GM23338 (cell line): ENCODE data around the gene NUDT16.

Source experiments
- CREB1 ChIP-seq: fragments of 250-450 bp; sonication (Bioruptor Pico); IDR thresholded peaks from 2 replicates; pipeline ENCODE4 v1.5.0; 2020; ENCODE audit warnings: low read depth, mild to moderate bottlenecking, moderate library complexity
- EZH2 ChIP-seq: fragments of 200-600 bp; sonication (generic); IDR thresholded peaks from one replicate; pipeline ENCODE4 v1.8.0; 2017; ENCODE audit warnings: antibody characterized with exemption, mild to moderate bottlenecking, low read depth; ENCODE audit not compliant: unreplicated experiment
- EZH2phosphoT487 ChIP-seq: fragments of 200-600 bp; sonication (generic); IDR thresholded peaks from one replicate; pipeline ENCODE4 v1.8.1; 2018; ENCODE audit warnings: antibody characterized with exemption; ENCODE audit not compliant: unreplicated experiment
- JUNB ChIP-seq: IDR thresholded peaks from one replicate; pipeline ENCODE4 v1.6.1; 2016; ENCODE audit warnings: antibody characterized with exemption; ENCODE audit not compliant: unreplicated experiment
- POLR2AphosphoS5 ChIP-seq: IDR thresholded peaks from 2 replicates; pipeline ENCODE4 v1.6.1; 2016; ENCODE audit warnings: antibody characterized with exemption, low read depth
- STAT1 ChIP-seq: IDR thresholded peaks from one replicate; pipeline ENCODE4 v1.6.1; 2016; ENCODE audit warnings: antibody characterized with exemption; ENCODE audit not compliant: unreplicated experiment
- ZNF114 ChIP-seq: fragments of 250-450 bp; sonication (Bioruptor Pico); IDR thresholded peaks from 2 replicates; pipeline ENCODE4 v1.5.0; 2020; ENCODE audit warnings: mild to moderate bottlenecking, moderate library complexity
- TF ChIP-seq, protein P1 (sequence below), 2 experiments: fragments of 200-600 bp in 1 of 2; sonication (generic) in 1 of 2; conservative IDR thresholded peaks; 2 replicates each; pipeline versions ENCODE4 v1.5.1 to v1.6.1; 2016 to 2017; ENCODE audit warnings: antibody characterized with exemption in 2 of 2, low read depth in 2 of 2, mild to moderate bottlenecking in 2 of 2, moderate library complexity in 1 of 2
- TF ChIP-seq, protein P2 (sequence below): IDR thresholded peaks from one replicate; pipeline ENCODE4 v1.6.1; 2018; ENCODE audit warnings: antibody characterized with exemption; ENCODE audit not compliant: unreplicated experiment

DNA sequence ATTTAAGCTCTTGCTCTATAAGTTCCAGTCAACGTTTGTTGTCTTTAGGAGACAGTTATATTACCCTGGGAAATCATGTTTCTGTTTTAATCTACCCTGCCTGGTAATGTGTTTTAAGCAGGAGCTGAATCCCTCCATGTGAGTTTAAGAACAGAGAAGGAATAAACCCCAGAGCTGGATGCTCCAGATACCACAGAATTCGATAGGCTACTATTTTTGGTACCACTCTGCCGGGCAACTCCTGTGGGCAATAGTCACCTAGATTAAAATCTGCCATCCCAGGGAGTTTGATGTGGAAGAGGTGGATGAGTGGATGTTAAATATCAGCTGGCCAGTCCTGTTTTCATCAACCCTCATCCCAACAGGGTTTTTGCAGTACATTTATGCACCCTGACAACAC lies 20.4 kb downstream of the NUDT16 start:
- TF ChIP-seq, protein P1, sequence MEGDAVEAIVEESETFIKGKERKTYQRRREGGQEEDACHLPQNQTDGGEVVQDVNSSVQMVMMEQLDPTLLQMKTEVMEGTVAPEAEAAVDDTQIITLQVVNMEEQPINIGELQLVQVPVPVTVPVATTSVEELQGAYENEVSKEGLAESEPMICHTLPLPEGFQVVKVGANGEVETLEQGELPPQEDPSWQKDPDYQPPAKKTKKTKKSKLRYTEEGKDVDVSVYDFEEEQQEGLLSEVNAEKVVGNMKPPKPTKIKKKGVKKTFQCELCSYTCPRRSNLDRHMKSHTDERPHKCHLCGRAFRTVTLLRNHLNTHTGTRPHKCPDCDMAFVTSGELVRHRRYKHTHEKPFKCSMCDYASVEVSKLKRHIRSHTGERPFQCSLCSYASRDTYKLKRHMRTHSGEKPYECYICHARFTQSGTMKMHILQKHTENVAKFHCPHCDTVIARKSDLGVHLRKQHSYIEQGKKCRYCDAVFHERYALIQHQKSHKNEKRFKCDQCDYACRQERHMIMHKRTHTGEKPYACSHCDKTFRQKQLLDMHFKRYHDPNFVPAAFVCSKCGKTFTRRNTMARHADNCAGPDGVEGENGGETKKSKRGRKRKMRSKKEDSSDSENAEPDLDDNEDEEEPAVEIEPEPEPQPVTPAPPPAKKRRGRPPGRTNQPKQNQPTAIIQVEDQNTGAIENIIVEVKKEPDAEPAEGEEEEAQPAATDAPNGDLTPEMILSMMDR (conservative IDR thresholded peaks at IDR 0.05; ENCODE audit: low read depth in 2 of 2): no peak
- no peak for TF ChIP-seq EZH2
- TF ChIP-seq POLR2AphosphoS5: no peak
- no peak for TF ChIP-seq EZH2phosphoT487
- TF ChIP-seq, protein P2, sequence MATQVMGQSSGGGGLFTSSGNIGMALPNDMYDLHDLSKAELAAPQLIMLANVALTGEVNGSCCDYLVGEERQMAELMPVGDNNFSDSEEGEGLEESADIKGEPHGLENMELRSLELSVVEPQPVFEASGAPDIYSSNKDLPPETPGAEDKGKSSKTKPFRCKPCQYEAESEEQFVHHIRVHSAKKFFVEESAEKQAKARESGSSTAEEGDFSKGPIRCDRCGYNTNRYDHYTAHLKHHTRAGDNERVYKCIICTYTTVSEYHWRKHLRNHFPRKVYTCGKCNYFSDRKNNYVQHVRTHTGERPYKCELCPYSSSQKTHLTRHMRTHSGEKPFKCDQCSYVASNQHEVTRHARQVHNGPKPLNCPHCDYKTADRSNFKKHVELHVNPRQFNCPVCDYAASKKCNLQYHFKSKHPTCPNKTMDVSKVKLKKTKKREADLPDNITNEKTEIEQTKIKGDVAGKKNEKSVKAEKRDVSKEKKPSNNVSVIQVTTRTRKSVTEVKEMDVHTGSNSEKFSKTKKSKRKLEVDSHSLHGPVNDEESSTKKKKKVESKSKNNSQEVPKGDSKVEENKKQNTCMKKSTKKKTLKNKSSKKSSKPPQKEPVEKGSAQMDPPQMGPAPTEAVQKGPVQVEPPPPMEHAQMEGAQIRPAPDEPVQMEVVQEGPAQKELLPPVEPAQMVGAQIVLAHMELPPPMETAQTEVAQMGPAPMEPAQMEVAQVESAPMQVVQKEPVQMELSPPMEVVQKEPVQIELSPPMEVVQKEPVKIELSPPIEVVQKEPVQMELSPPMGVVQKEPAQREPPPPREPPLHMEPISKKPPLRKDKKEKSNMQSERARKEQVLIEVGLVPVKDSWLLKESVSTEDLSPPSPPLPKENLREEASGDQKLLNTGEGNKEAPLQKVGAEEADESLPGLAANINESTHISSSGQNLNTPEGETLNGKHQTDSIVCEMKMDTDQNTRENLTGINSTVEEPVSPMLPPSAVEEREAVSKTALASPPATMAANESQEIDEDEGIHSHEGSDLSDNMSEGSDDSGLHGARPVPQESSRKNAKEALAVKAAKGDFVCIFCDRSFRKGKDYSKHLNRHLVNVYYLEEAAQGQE: no peak
- TF ChIP-seq JUNB: no peak
- TF ChIP-seq ZNF114 (CRISPR knock-in tag): no peak
- no peak for TF ChIP-seq CREB1 (CRISPR knock-in tag)
- no peak for TF ChIP-seq STAT1
